ENCODE results near the gene ATP6V1A.
A peak's percentile ranks its signal among the peaks of the same experiment; 100 is the strongest.

Gene ATP6V1A

GRCh38 chr3:113754494-113755159, 7.8 kb downstream of the ATP6V1A start:
- ChIA-PET CTCF (interaction anchor here (1.1 kb wide), 1 partner anchor 90 kb away, joined by 3 read pairs; no protein-coding TSS in a partner anchor), POLR2A (no interaction called here)
- no peak overlapping the region for H3K4me3 ChIP-seq (ENCODE audit: control insufficient read depth in 1 of 7, extremely low read depth in 1 of 7, insufficient read depth in 4 of 7, low read depth in 2 of 7, low read length in 6 of 7)
- H3K27ac ChIP-seq (ENCODE audit: insufficient read depth in 1 of 2, low read depth in 1 of 2, low read length in 2 of 2, poor library complexity in 1 of 2, severe bottlenecking in 2 of 2) = no peak overlapping the region
- H3K36me3 ChIP-seq (ENCODE audit: control insufficient read depth in 4 of 4, insufficient read depth in 4 of 4, low read length in 3 of 4) = peaks cover 0 to 9% (median 4%) of the 10 kb centered on the region in 4 experiments
- H3K9me3 ChIP-seq (ENCODE audit: control extremely low read depth in 1 of 5, control insufficient read depth in 4 of 5, insufficient read depth in 2 of 5, low read depth in 1 of 5, low read length in 4 of 5) = peaks cover 0 to 9% (median 3%) of the 10 kb centered on the region in 5 experiments
- peak in 2 of 3 donors; percentile 63 to 70 for DNase-seq
- H3K27me3 ChIP-seq (replicated peaks in 2 of 5; ENCODE audit: control insufficient read depth in 4 of 5, insufficient read depth in 5 of 5, low read length in 4 of 5) = no peaks in the 10 kb centered on the region
- 100% methylated on average over 1 of the region's 5 CpGs for WGBS (ENCODE audit: insufficient coverage)
- peaks cover 6 to 16% (median 12%) of the 10 kb centered on the region in 4 experiments for H3K4me1 ChIP-seq (ENCODE audit: control extremely low read depth in 1 of 4, control insufficient read depth in 4 of 4, insufficient read depth in 4 of 4, low read length in 3 of 4)

- peaks cover 0 to 9% (median 3%) of the 10 kb centered on the region in 5 experiments for H3K9me3 ChIP-seq (ENCODE audit: control extremely low read depth in 1 of 5, control insufficient read depth in 4 of 5, insufficient read depth in 2 of 5, low read depth in 1 of 5, low read length in 4 of 5)
- H3K36me3 ChIP-seq (ENCODE audit: control insufficient read depth in 4 of 4, insufficient read depth in 4 of 4, low read length in 3 of 4) = peaks cover 0 to 9% (median 4%) of the 10 kb centered on the region in 4 experiments
- ChIA-PET CTCF (interaction anchor here (1.6 to 2.3 kb wide), 3 partner anchors 12 to 28 kb away, joined by 3 to 7 read pairs (median 5); partner anchors contain the start of gene ATP6V1A), POLR2A (no interaction called here)
- peak in 1 of 3 donors; percentile 35 for DNase-seq
- no peak overlapping the region for H3K27ac ChIP-seq (ENCODE audit: insufficient read depth in 1 of 2, low read depth in 1 of 2, low read length in 2 of 2, poor library complexity in 1 of 2, severe bottlenecking in 2 of 2)
- no peak overlapping the region for H3K4me3 ChIP-seq (ENCODE audit: control insufficient read depth in 1 of 7, extremely low read depth in 1 of 7, insufficient read depth in 4 of 7, low read depth in 2 of 7, low read length in 6 of 7)
- H3K27me3 ChIP-seq (replicated peaks in 2 of 5; ENCODE audit: control insufficient read depth in 4 of 5, insufficient read depth in 5 of 5, low read length in 4 of 5) = no peaks in the 10 kb centered on the region
- peaks cover 5 to 9% (median 6%) of the 10 kb centered on the region in 4 experiments for H3K4me1 ChIP-seq (ENCODE audit: control extremely low read depth in 1 of 4, control insufficient read depth in 4 of 4, insufficient read depth in 4 of 4, low read length in 3 of 4)
- no CpG with 5 or more reads among the region's 1 CpG for WGBS (ENCODE audit: insufficient coverage)
Measured at GRCh38 chr3:113758389-113759024, 11.7 kb downstream of the ATP6V1A start.

- H3K9me3 ChIP-seq (ENCODE audit: control extremely low read depth in 1 of 5, control insufficient read depth in 4 of 5, insufficient read depth in 2 of 5, low read depth in 1 of 5, low read length in 4 of 5) = no peaks in the 10 kb centered on the region
- ChIA-PET CTCF (interaction anchor here (1.2 to 2.4 kb wide), 3 partner anchors 9 to 37 kb away, joined by 3 to 17 read pairs (median 3); no protein-coding TSS in a partner anchor), POLR2A (no interaction called here)
- H3K27ac ChIP-seq (ENCODE audit: insufficient read depth in 1 of 2, low read depth in 1 of 2, low read length in 2 of 2, poor library complexity in 1 of 2, severe bottlenecking in 2 of 2) = no peak overlapping the region
- no peaks in the 10 kb centered on the region for H3K27me3 ChIP-seq (replicated peaks in 2 of 5; ENCODE audit: control insufficient read depth in 4 of 5, insufficient read depth in 5 of 5, low read length in 4 of 5)
- DNase-seq = no peak
- no peak overlapping the region for H3K4me3 ChIP-seq (ENCODE audit: control insufficient read depth in 1 of 7, extremely low read depth in 1 of 7, insufficient read depth in 4 of 7, low read depth in 2 of 7, low read length in 6 of 7)
- H3K36me3 ChIP-seq (ENCODE audit: control insufficient read depth in 4 of 4, insufficient read depth in 4 of 4, low read length in 3 of 4) = peaks cover 0 to 4% (median 0%) of the 10 kb centered on the region in 4 experiments
- peaks cover 0 to 2% (median 0%) of the 10 kb centered on the region in 4 experiments for H3K4me1 ChIP-seq (ENCODE audit: control extremely low read depth in 1 of 4, control insufficient read depth in 4 of 4, insufficient read depth in 4 of 4, low read length in 3 of 4)
- 100% methylated on average over 1 of the region's 2 CpGs for WGBS (ENCODE audit: insufficient coverage)
Measured at GRCh38 chr3:113764698-113765097, 17.9 kb downstream of the ATP6V1A start.

GRCh38 chr3:113769551-113769950, 22.7 kb downstream of the ATP6V1A start:
- peaks cover 0 to 14% (median 2%) of the 10 kb centered on the region in 4 experiments for H3K4me1 ChIP-seq (ENCODE audit: control extremely low read depth in 1 of 4, control insufficient read depth in 4 of 4, insufficient read depth in 4 of 4, low read length in 3 of 4)
- H3K27ac ChIP-seq (ENCODE audit: insufficient read depth in 1 of 2, low read depth in 1 of 2, low read length in 2 of 2, poor library complexity in 1 of 2, severe bottlenecking in 2 of 2) = no peak overlapping the region
- peaks cover 0 to 4% (median 0%) of the 10 kb centered on the region in 4 experiments for H3K36me3 ChIP-seq (ENCODE audit: control insufficient read depth in 4 of 4, insufficient read depth in 4 of 4, low read length in 3 of 4)
- ChIA-PET CTCF (interaction anchor here (1.7 kb wide), 1 partner anchor 11 kb away, joined by 7 read pairs; no protein-coding TSS in a partner anchor), POLR2A (no interaction called here)
- no peaks in the 10 kb centered on the region for H3K27me3 ChIP-seq (replicated peaks in 2 of 5; ENCODE audit: control insufficient read depth in 4 of 5, insufficient read depth in 5 of 5, low read length in 4 of 5)
- no peaks in the 10 kb centered on the region for H3K9me3 ChIP-seq (ENCODE audit: control extremely low read depth in 1 of 5, control insufficient read depth in 4 of 5, insufficient read depth in 2 of 5, low read depth in 1 of 5, low read length in 4 of 5)
- no peak overlapping the region for H3K4me3 ChIP-seq (ENCODE audit: control insufficient read depth in 1 of 7, extremely low read depth in 1 of 7, insufficient read depth in 4 of 7, low read depth in 2 of 7, low read length in 6 of 7)
- DNase-seq = peak in 2 of 3 donors; percentile 57 to 67

GRCh38 chr3:113771993-113772392, 25.2 kb downstream of the ATP6V1A start:
- Histone ChIP-seq H3K4me3 (ENCODE audit: control insufficient read depth in 1 of 7, extremely low read depth in 1 of 7, insufficient read depth in 4 of 7, low read depth in 2 of 7, low read length in 6 of 7) (no peak overlapping the region), H3K27ac (ENCODE audit: insufficient read depth in 1 of 2, low read depth in 1 of 2, low read length in 2 of 2, poor library complexity in 1 of 2, severe bottlenecking in 2 of 2) (no peak overlapping the region), H3K9me3 (ENCODE audit: control extremely low read depth in 1 of 5, control insufficient read depth in 4 of 5, insufficient read depth in 2 of 5, low read depth in 1 of 5, low read length in 4 of 5) (no peaks in the 10 kb centered on the region), H3K4me1 (ENCODE audit: control extremely low read depth in 1 of 4, control insufficient read depth in 4 of 4, insufficient read depth in 4 of 4, low read length in 3 of 4) (peaks cover 0 to 14% (median 2%) of the 10 kb centered on the region in 4 experiments), H3K27me3 (replicated peaks in 2 of 5; ENCODE audit: control insufficient read depth in 4 of 5, insufficient read depth in 5 of 5, low read length in 4 of 5) (no peaks in the 10 kb centered on the region), H3K36me3 (ENCODE audit: control insufficient read depth in 4 of 4, insufficient read depth in 4 of 4, low read length in 3 of 4) (peaks cover 0 to 4% (median 0%) of the 10 kb centered on the region in 4 experiments)
- DNase-seq = no peak
- ChIA-PET POLR2A (no interaction called here), CTCF (no interaction called here)

- ChIA-PET POLR2A (no interaction called here), CTCF (interaction anchor here (0.9 to 1.6 kb wide), 4 partner anchors 9 to 33 kb away, joined by 3 to 5 read pairs (median 4); no protein-coding TSS in a partner anchor)
- Histone ChIP-seq H3K9me3 (ENCODE audit: control extremely low read depth in 1 of 5, control insufficient read depth in 4 of 5, insufficient read depth in 2 of 5, low read depth in 1 of 5, low read length in 4 of 5) (no peaks in the 10 kb centered on the region), H3K4me1 (ENCODE audit: control extremely low read depth in 1 of 4, control insufficient read depth in 4 of 4, insufficient read depth in 4 of 4, low read length in 3 of 4) (peaks cover 0 to 14% (median 2%) of the 10 kb centered on the region in 4 experiments), H3K4me3 (ENCODE audit: control insufficient read depth in 1 of 7, extremely low read depth in 1 of 7, insufficient read depth in 4 of 7, low read depth in 2 of 7, low read length in 6 of 7) (no peak overlapping the region), H3K27ac (ENCODE audit: insufficient read depth in 1 of 2, low read depth in 1 of 2, low read length in 2 of 2, poor library complexity in 1 of 2, severe bottlenecking in 2 of 2) (no peak overlapping the region), H3K36me3 (ENCODE audit: control insufficient read depth in 4 of 4, insufficient read depth in 4 of 4, low read length in 3 of 4) (peaks cover 0 to 4% (median 0%) of the 10 kb centered on the region in 4 experiments), H3K27me3 (replicated peaks in 2 of 5; ENCODE audit: control insufficient read depth in 4 of 5, insufficient read depth in 5 of 5, low read length in 4 of 5) (no peaks in the 10 kb centered on the region)
- DNase-seq = peak in 2 of 3 donors; percentile 60 to 64
- 43% methylated on average over 1 of the region's 3 CpGs for WGBS (ENCODE audit: insufficient coverage)
Measured at GRCh38 chr3:113773381-113773780, 26.5 kb downstream of the ATP6V1A start.

GRCh38 chr3:113775516-113775915, 28.7 kb downstream of the ATP6V1A start:
- ChIA-PET CTCF (no interaction called here), POLR2A (no interaction called here)
- Histone ChIP-seq H3K27ac (ENCODE audit: insufficient read depth in 1 of 2, low read depth in 1 of 2, low read length in 2 of 2, poor library complexity in 1 of 2, severe bottlenecking in 2 of 2) (no peak overlapping the region), H3K9me3 (ENCODE audit: control extremely low read depth in 1 of 5, control insufficient read depth in 4 of 5, insufficient read depth in 2 of 5, low read depth in 1 of 5, low read length in 4 of 5) (no peaks in the 10 kb centered on the region), H3K36me3 (ENCODE audit: control insufficient read depth in 4 of 4, insufficient read depth in 4 of 4, low read length in 3 of 4) (peaks cover 0 to 6% (median 1%) of the 10 kb centered on the region in 4 experiments), H3K27me3 (replicated peaks in 2 of 5; ENCODE audit: control insufficient read depth in 4 of 5, insufficient read depth in 5 of 5, low read length in 4 of 5) (no peaks in the 10 kb centered on the region), H3K4me1 (ENCODE audit: control extremely low read depth in 1 of 4, control insufficient read depth in 4 of 4, insufficient read depth in 4 of 4, low read length in 3 of 4) (peaks cover 0 to 12% (median 2%) of the 10 kb centered on the region in 4 experiments), H3K4me3 (ENCODE audit: control insufficient read depth in 1 of 7, extremely low read depth in 1 of 7, insufficient read depth in 4 of 7, low read depth in 2 of 7, low read length in 6 of 7) (no peak overlapping the region)
- no peak for DNase-seq
- 100% methylated on average over 1 of the region's 1 CpG for WGBS (ENCODE audit: insufficient coverage)

All from common myeloid progenitor, CD34-positive (primary cell).